Measurements from ENCODE around the gene ZMYND8. TPM values are rescaled to one million over a fixed set of nuclear protein-coding genes. Genes with fewer than 3 reads are reported as not detected.
A peak's percentile ranks its signal among the peaks of the same experiment; 100 is the strongest.
"Not testable (repeated sequence)": the region's sequence is repeated elsewhere in the genome, so short reads cannot be mapped to it uniquely, and the experiment has no call there.

Gene ZMYND8
- total RNA-seq, 4 donors from 2014 or later: 41.6 to 79.4 (median 60.7) TPM

DNA sequence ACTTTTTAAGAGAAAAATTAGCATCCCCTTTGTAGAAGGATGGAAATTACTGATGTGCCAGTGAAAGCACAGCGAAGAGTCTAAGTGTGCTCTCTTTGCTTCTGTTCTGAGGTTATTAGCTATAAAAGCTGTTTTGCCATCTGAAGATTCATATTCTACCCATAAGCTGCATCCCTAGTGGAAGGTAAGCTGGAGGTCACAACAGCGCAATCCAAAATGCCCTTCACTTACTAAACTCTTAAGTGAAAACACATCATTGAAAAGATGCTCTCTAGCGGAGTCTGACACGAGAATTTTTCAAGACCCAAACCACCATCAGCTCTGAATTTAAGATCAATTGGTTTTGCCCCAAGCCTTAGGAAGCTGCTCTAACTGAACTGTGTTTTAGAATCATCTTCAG lies 113.5 kb downstream of the ZMYND8 start:
- no peak overlapping the region for H3K4me3 ChIP-seq
- no peak overlapping the region for H3K27ac ChIP-seq
- no peak for DNase-seq
- H3K4me1 ChIP-seq: peaks cover 0 to 12% (median 5%) of the 10 kb centered on the region in 4 donors
- intact Hi-C loops (cut with DNase I; ENCODE audit: low total_unique reads): no loop called here
- TF ChIP-seq POLR2AphosphoS5 (IDR thresholded peaks at IDR 0.05): no peak
- no peak for TF ChIP-seq EP300 (IDR thresholded peaks at IDR 0.05; ENCODE audit: low read depth)
- no peak for TF ChIP-seq CTCF (IDR thresholded peaks at IDR 0.05)
- no peak for TF ChIP-seq POLR2A (IDR thresholded peaks at IDR 0.05)
- H3K27me3 ChIP-seq: no peaks in the 10 kb centered on the region
- WGBS, 2 donors (ENCODE audit: low coverage in 1 of 2): 93 to 96% methylated on average over 2 to 4 of the region's 4 CpGs
- in situ Hi-C loops (cut with MboI; ENCODE audit: low pct_ligation_motif_present in 1 of 4, low pct_unique_long_range_greater_than_20kb in 1 of 4, low sequenced_read_pairs in 3 of 4): no loop called here
- H3K9me3 ChIP-seq: no peaks in the 10 kb centered on the region
- H3K36me3 ChIP-seq: peaks cover 0 to 35% (median 10%) of the 10 kb centered on the region in 4 donors

- Histone ChIP-seq H3K27me3 (no peaks in the 10 kb centered on the region), H3K9me3 (no peaks in the 10 kb centered on the region), H3K36me3 (peaks cover 0 to 37% (median 14%) of the 10 kb centered on the region in 4 donors), H3K4me3 (no peak overlapping the region), H3K27ac (no peak overlapping the region), H3K4me1 (peaks cover 0 to 12% (median 5%) of the 10 kb centered on the region in 4 donors)
- in situ Hi-C loops (cut with MboI; ENCODE audit: low pct_ligation_motif_present in 1 of 4, low pct_unique_long_range_greater_than_20kb in 1 of 4, low sequenced_read_pairs in 3 of 4) (no loop called here), intact Hi-C loops (cut with DNase I; ENCODE audit: low total_unique reads) (no loop called here)
- DNase-seq: peak; percentile 23
- WGBS, 2 donors (ENCODE audit: low coverage in 1 of 2): 80 to 81% methylated on average over 6 to 8 of the region's 8 CpGs
- TF ChIP-seq POLR2AphosphoS5 (IDR thresholded peaks at IDR 0.05): peak in 2 of 3 donors; percentile 36 to 55
- no peak for TF ChIP-seq POLR2A (IDR thresholded peaks at IDR 0.05)
- TF ChIP-seq EP300 (IDR thresholded peaks at IDR 0.05; ENCODE audit: low read depth): no peak
These were observed 115.1 kb downstream of the ZMYND8 start for GRCh38 chr20:47241345-47241781.

DNA sequence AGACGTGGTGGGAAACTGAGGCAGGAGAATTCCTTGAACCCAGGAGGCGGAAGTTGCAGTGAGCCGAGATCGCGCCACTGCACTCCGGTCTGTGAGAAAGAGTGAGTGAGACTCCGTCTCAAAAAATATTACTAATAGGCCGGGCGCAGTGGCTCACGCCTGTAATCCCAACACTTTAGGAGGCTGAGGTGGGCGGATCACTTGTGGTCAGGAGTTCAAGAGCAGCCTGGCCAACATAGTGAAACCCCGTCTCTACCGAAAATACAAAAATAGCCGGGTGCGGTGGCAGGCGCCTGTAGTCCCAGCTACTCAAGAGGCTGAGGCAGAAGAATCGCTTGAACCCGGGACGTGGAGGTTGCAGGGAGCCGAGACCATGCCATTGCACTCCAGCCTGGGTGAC lies 116.4 kb downstream of the ZMYND8 start:
- H3K27ac ChIP-seq; H3K27me3 ChIP-seq; in situ Hi-C loops (cut with MboI; ENCODE audit: low pct_ligation_motif_present in 1 of 4, low pct_unique_long_range_greater_than_20kb in 1 of 4, low sequenced_read_pairs in 3 of 4); DNase-seq; H3K9me3 ChIP-seq; intact Hi-C loops (cut with DNase I; ENCODE audit: low total_unique reads); H3K4me3 ChIP-seq: not testable (repeated sequence)
- Histone ChIP-seq H3K36me3 (peaks cover 0 to 37% (median 14%) of the 10 kb centered on the region in 4 donors), H3K4me1 (peaks cover 0 to 12% (median 5%) of the 10 kb centered on the region in 4 donors)
- WGBS, 2 donors (ENCODE audit: low coverage in 1 of 2): 96% methylated on average over 7 to 20 of the region's 20 CpGs

DNA sequence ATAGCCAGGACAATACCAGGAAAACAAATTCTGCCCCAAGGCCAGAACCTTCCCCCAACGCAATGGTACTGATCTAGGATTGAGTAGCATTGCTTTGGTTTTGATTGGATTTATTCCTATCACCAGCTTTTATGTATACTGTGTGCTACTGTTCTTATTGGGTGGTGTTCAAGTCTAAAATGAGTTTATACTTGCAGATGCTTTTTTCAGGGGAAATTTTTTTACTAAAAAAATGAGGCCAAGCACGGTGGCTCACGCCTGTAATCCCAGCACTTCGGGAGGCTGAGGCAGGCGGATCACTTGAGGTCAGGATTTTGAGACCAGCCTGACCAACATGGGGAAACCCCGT lies 116.8 kb downstream of the ZMYND8 start:
- TF ChIP-seq EP300 (IDR thresholded peaks at IDR 0.05; ENCODE audit: low read depth): no peak
- no peak for TF ChIP-seq POLR2AphosphoS5 (IDR thresholded peaks at IDR 0.05)
- no peak for TF ChIP-seq POLR2A (IDR thresholded peaks at IDR 0.05)
- TF ChIP-seq CTCF (IDR thresholded peaks at IDR 0.05): no peak
- Histone ChIP-seq H3K27me3 (no peaks in the 10 kb centered on the region), H3K9me3 (no peaks in the 10 kb centered on the region), H3K36me3 (peaks cover 0 to 41% (median 16%) of the 10 kb centered on the region in 4 donors), H3K4me1 (peaks cover 0 to 12% (median 5%) of the 10 kb centered on the region in 4 donors), H3K27ac (no peak overlapping the region), H3K4me3 (no peak overlapping the region)
- in situ Hi-C loops (cut with MboI; ENCODE audit: low pct_ligation_motif_present in 1 of 4, low pct_unique_long_range_greater_than_20kb in 1 of 4, low sequenced_read_pairs in 3 of 4) (no loop called here), intact Hi-C loops (cut with DNase I; ENCODE audit: low total_unique reads) (no loop called here)
- no peak for DNase-seq
- WGBS, 2 donors (ENCODE audit: low coverage in 1 of 2): 92 to 96% methylated on average over 6 of the region's 6 CpGs

GRCh38 chr20:47238780-47239718 lies 117.5 kb downstream of the ZMYND8 start:
- TF ChIP-seq POLR2AphosphoS5 (IDR thresholded peaks at IDR 0.05) (no peak), EP300 (IDR thresholded peaks at IDR 0.05; ENCODE audit: low read depth) (no peak), POLR2A (IDR thresholded peaks at IDR 0.05) (no peak), CTCF (IDR thresholded peaks at IDR 0.05) (no peak)
- Histone ChIP-seq H3K4me1 (peaks cover 0 to 12% (median 5%) of the 10 kb centered on the region in 4 donors), H3K27ac (no peak overlapping the region), H3K36me3 (peaks cover 0 to 47% (median 19%) of the 10 kb centered on the region in 4 donors), H3K9me3 (no peaks in the 10 kb centered on the region), H3K4me3 (no peak overlapping the region), H3K27me3 (no peaks in the 10 kb centered on the region)
- intact Hi-C loops (cut with DNase I; ENCODE audit: low total_unique reads) (no loop called here), in situ Hi-C loops (cut with MboI; ENCODE audit: low pct_ligation_motif_present in 1 of 4, low pct_unique_long_range_greater_than_20kb in 1 of 4, low sequenced_read_pairs in 3 of 4) (no loop called here)
- 96 to 99% methylated on average over 31 to 51 of the region's 51 CpGs for WGBS, 2 donors (ENCODE audit: low coverage in 1 of 2)
- DNase-seq: no peak
